HepG2 (cell line): ENCODE measurements around the gene GFER. TPM values are rescaled to one million over a fixed set of nuclear protein-coding genes. Genes with fewer than 3 reads are reported as not detected.
A peak's percentile ranks its signal among the peaks of the same experiment; 100 is the strongest.

ENCODE experiments used
- ARNTL ChIP-seq: sonication (generic); formaldehyde crosslinking; IDR thresholded peaks from 2 replicates; pipeline ENCODE4 v1.4.0; 2020; ENCODE audit warnings: mild to moderate bottlenecking, missing genetic modification reagents
- BCL3 ChIP-seq: sonication (generic); formaldehyde crosslinking; IDR thresholded peaks from 2 replicates; pipeline ENCODE4 v1.5.1; 2020; ENCODE audit warnings: mild to moderate bottlenecking, missing genetic modification reagents, moderate library complexity
- BCL6 ChIP-seq: IDR thresholded peaks from 2 replicates; pipeline ENCODE4 v1.6.1; 2016; ENCODE audit warnings: missing genetic modification reagents, missing compliant biosample characterization
- HMGXB3 ChIP-seq: sonication (generic); formaldehyde crosslinking; IDR thresholded peaks from 2 replicates; pipeline ENCODE4 v1.4.0; 2020; ENCODE audit warnings: missing genetic modification reagents, borderline replicate concordance
- MED8 ChIP-seq: sonication (generic); formaldehyde crosslinking; IDR thresholded peaks from 2 replicates; pipeline ENCODE4 v1.8.1; 2023; ENCODE audit warnings: mild to moderate bottlenecking, missing genetic modification reagents; ENCODE audit not compliant: insufficient replicate concordance
- MXD4 ChIP-seq: IDR thresholded peaks from 2 replicates; pipeline ENCODE4 v1.6.1; 2016; ENCODE audit warnings: mild to moderate bottlenecking, missing biosample characterization, missing genetic modification reagents
- RAD51 ChIP-seq: fragments of 450-650 bp; IDR thresholded peaks from 2 replicates; pipeline ENCODE4 v1.6.1; 2016; ENCODE audit warnings: borderline replicate concordance
- RXRA ChIP-seq: sonication (generic); formaldehyde crosslinking; IDR thresholded peaks from 2 replicates; pipeline ENCODE4 v1.5.1; 2020; ENCODE audit warnings: missing genetic modification reagents
- SIX4 ChIP-seq: sonication (generic); formaldehyde crosslinking; IDR thresholded peaks from 2 replicates; pipeline ENCODE4 v1.4.0; 2020; ENCODE audit warnings: missing genetic modification reagents
- STAG1 ChIP-seq: sonication (generic); formaldehyde crosslinking; IDR thresholded peaks from 2 replicates; pipeline ENCODE4 v1.4.0; 2020; ENCODE audit warnings: missing genetic modification reagents
- TP53 ChIP-seq: sonication (generic); formaldehyde crosslinking; conservative IDR thresholded peaks from 2 replicates; pipeline ENCODE4 v1.4.0; 2020; ENCODE audit warnings: missing genetic modification reagents
- ZMYM2 ChIP-seq: sonication (generic); formaldehyde crosslinking; IDR thresholded peaks from 2 replicates; pipeline ENCODE4 v1.8.0; 2022; ENCODE audit warnings: mild to moderate bottlenecking, missing genetic modification reagents
- ZNF180 ChIP-seq: sonication (generic); formaldehyde crosslinking; IDR thresholded peaks from 2 replicates; pipeline ENCODE4 v1.4.0; 2020; ENCODE audit warnings: low read depth, missing genetic modification reagents, borderline replicate concordance
- ZNF235 ChIP-seq: sonication (generic); formaldehyde crosslinking; IDR thresholded peaks from 2 replicates; pipeline ENCODE4 v1.8.1; 2023; ENCODE audit warnings: mild to moderate bottlenecking, missing genetic modification reagents, borderline replicate concordance
- ZNF652 ChIP-seq: IDR thresholded peaks from 2 replicates; pipeline ENCODE4 v1.6.1; 2016; ENCODE audit warnings: low read depth, borderline replicate concordance
- ZNF704 ChIP-seq: sonication (generic); formaldehyde crosslinking; IDR thresholded peaks from 2 replicates; pipeline ENCODE4 v1.8.1; 2023; ENCODE audit warnings: mild to moderate bottlenecking, inconsistent platforms, moderate library complexity, missing genetic modification reagents, borderline replicate concordance
- ZNF780A ChIP-seq: sonication (generic); formaldehyde crosslinking; IDR thresholded peaks from 2 replicates; pipeline ENCODE4 v1.8.0; 2022; ENCODE audit warnings: mild to moderate bottlenecking, missing genetic modification reagents, moderate library complexity
- polyA plus RNA-seq, 8 experiments: library from polyadenylated mRNA; depleted of rRNA in 3 of 8; stranded (reverse) in 7 of 8; unstranded in 1 of 8; fragments of >200 nt; fragmentation: Illumina TruSeq in 4 of 8; extraction: Trizol in 4 of 8; gene quantifications; 2 replicates each; pipeline versions ENCODE4 v1.2.1 to v1.2.3, GENCODE V29; 2011 to 2016; ENCODE audit warnings: low read depth in 4 of 8, missing spikeins in 1 of 8, mixed read lengths in 1 of 8; ENCODE audit not compliant: insufficient read depth in 1 of 8
- total RNA-seq, 5 experiments: library from RNA; depleted of rRNA; stranded (reverse); fragments of >200 nt; fragmentation: Illumina TruSeq; extraction: Trizol; gene quantifications; 2 replicates each; pipeline ENCODE4 v1.2.3, GENCODE V29; 2016; ENCODE audit warnings: low read depth in 1 of 5
- TF ChIP-seq, protein P1 (sequence below): sonication (generic); formaldehyde crosslinking; IDR thresholded peaks from 2 replicates; pipeline ENCODE4 v1.5.1; 2020; ENCODE audit warnings: mild to moderate bottlenecking, moderate library complexity, missing genetic modification reagents
- TF ChIP-seq, protein P2 (sequence below): sonication (generic); formaldehyde crosslinking; IDR thresholded peaks from 2 replicates; pipeline ENCODE4 v1.4.0; 2020; ENCODE audit warnings: missing genetic modification reagents, low read depth, mild to moderate bottlenecking, borderline replicate concordance

Gene GFER
- total and polyA plus RNA-seq, 2 of the 13 experiments (the other 11 are each of a cell fraction or from before 2014, with no cell fraction given) = 28.6 to 71.7 TPM

DNA sequence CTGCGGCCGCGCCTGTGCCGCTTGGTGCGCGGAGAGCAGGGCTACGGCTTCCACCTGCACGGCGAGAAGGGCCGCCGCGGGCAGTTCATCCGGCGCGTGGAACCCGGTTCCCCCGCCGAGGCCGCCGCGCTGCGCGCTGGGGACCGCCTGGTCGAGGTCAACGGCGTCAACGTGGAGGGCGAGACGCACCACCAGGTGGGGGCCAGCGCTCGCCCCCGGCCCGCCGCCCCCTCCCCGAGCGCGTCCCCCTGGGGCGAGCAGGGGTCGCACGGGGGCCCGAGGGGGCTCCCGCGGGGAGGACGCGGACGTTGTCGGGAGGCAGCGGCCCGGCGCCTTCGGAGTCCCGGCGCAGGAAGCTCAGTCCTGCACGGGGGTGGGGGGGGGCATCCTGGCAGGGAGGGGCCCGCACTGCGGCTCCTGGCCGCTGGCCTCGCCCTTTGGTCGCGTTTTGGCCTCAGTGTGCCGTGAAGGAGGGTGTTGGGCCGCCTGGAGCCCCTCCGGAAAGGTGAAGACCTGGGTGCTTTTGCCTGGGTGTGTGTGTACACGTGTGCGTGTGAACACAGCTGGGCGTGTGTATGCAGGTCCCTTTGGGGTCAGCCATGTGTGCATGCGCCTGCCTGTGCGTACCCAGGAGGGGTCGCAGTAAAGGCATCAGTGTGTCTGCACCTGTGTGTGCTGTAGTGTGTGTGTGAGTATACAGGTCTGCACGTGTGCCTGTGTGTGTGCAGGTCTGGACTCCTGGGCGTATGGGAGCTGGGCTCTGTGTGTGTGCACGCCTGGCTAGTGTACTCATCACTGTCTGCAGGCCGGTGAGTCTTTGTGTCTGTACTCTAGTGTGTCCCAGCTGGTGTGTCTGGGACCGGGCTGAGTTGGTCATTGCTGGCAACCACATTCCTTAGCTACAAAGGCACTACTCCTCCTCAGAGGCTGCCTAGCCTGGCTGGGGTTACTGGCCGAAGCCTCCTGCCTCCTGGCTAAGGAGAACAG is 43.3 kb downstream of the GFER start (continued):
- TF ChIP-seq HMGXB3 (CRISPR knock-in tag) (no peak), ZNF652 (no peak), ZNF704 (CRISPR knock-in tag) (no peak), RXRA (CRISPR knock-in tag) (peak; percentile 51; the same call in 1 of the 2 replicates), RAD51 (no peak), TP53 (CRISPR knock-in tag) (no peak), ZNF235 (CRISPR knock-in tag) (no peak), BCL6 (CRISPR knock-in tag) (no peak), MED8 (CRISPR knock-in tag) (no peak), ARNTL (CRISPR knock-in tag) (no peak), SIX4 (no peak), ZNF780A (CRISPR knock-in tag) (no peak), MXD4 (CRISPR knock-in tag) (peak; percentile 37; the same call in 1 of the 2 replicates), STAG1 (CRISPR knock-in tag) (peak; percentile 28; the same call in 1 of the 2 replicates), ZNF180 (CRISPR knock-in tag) (no peak), ZMYM2 (0 out of 2 replicates have a peak, but pooled peaks have one; percentile 41), BCL3 (CRISPR knock-in tag) (no peak; the same call in 1 of the 2 replicates)
- TF ChIP-seq, protein P1, sequence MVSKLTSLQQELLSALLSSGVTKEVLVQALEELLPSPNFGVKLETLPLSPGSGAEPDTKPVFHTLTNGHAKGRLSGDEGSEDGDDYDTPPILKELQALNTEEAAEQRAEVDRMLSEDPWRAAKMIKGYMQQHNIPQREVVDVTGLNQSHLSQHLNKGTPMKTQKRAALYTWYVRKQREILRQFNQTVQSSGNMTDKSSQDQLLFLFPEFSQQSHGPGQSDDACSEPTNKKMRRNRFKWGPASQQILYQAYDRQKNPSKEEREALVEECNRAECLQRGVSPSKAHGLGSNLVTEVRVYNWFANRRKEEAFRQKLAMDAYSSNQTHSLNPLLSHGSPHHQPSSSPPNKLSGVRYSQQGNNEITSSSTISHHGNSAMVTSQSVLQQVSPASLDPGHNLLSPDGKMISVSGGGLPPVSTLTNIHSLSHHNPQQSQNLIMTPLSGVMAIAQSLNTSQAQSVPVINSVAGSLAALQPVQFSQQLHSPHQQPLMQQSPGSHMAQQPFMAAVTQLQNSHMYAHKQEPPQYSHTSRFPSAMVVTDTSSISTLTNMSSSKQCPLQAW = no peak
- TF ChIP-seq, protein P2, sequence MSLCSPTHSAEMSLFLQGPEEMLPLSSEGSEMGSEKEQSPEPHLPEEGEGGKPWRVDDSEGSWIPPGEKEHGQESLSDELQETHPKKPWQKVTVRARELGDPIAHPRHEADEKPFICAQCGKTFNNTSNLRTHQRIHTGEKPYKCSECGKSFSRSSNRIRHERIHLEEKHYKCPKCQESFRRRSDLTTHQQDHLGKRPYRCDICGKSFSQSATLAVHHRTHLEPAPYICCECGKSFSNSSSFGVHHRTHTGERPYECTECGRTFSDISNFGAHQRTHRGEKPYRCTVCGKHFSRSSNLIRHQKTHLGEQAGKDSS = no peak
